22Rv1 (cell line): ENCODE measurements around the gene NCKIPSD.
A peak's percentile ranks its signal among the peaks of the same experiment; 100 is the strongest.

Experiments used
- H3K27ac ChIP-seq: fragments of 450-650 bp; 2 replicates; pipeline ENCODE4 v1.5.1; 2017
- ZFX ChIP-seq: fragments of 450-650 bp; IDR thresholded peaks from 2 replicates; pipeline ENCODE4 v1.6.1; 2017; ENCODE audit warnings: antibody characterized with exemption, borderline replicate concordance
- TF ChIP-seq, protein P1 (sequence below): fragments of 450-650 bp; IDR thresholded peaks from 2 replicates; pipeline ENCODE4 v1.5.1; 2017; ENCODE audit warnings: mild to moderate bottlenecking

NCKIPSD gene

DNA sequence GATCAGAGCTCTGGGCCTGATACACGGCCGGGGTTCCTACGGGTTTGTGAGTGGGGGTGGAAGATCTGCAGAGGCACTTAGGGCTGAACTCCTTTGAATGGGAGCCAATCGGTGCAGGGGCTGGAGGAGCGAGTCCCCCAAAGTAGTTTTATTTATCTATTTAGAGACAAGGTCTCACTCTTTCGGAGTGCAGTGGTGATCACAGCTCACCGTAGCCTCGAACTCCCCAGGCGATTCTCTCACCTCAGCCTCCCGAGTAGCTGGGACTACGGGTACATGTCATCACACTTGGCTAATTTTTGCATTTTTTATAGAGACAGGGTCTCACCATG, 21.4 kb downstream of the NCKIPSD start:
- TF ChIP-seq ZFX = no peak
- TF ChIP-seq, protein P1, sequence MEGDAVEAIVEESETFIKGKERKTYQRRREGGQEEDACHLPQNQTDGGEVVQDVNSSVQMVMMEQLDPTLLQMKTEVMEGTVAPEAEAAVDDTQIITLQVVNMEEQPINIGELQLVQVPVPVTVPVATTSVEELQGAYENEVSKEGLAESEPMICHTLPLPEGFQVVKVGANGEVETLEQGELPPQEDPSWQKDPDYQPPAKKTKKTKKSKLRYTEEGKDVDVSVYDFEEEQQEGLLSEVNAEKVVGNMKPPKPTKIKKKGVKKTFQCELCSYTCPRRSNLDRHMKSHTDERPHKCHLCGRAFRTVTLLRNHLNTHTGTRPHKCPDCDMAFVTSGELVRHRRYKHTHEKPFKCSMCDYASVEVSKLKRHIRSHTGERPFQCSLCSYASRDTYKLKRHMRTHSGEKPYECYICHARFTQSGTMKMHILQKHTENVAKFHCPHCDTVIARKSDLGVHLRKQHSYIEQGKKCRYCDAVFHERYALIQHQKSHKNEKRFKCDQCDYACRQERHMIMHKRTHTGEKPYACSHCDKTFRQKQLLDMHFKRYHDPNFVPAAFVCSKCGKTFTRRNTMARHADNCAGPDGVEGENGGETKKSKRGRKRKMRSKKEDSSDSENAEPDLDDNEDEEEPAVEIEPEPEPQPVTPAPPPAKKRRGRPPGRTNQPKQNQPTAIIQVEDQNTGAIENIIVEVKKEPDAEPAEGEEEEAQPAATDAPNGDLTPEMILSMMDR = peak; percentile 65
- peak overlapping the region; percentile 99 for H3K27ac ChIP-seq

DNA sequence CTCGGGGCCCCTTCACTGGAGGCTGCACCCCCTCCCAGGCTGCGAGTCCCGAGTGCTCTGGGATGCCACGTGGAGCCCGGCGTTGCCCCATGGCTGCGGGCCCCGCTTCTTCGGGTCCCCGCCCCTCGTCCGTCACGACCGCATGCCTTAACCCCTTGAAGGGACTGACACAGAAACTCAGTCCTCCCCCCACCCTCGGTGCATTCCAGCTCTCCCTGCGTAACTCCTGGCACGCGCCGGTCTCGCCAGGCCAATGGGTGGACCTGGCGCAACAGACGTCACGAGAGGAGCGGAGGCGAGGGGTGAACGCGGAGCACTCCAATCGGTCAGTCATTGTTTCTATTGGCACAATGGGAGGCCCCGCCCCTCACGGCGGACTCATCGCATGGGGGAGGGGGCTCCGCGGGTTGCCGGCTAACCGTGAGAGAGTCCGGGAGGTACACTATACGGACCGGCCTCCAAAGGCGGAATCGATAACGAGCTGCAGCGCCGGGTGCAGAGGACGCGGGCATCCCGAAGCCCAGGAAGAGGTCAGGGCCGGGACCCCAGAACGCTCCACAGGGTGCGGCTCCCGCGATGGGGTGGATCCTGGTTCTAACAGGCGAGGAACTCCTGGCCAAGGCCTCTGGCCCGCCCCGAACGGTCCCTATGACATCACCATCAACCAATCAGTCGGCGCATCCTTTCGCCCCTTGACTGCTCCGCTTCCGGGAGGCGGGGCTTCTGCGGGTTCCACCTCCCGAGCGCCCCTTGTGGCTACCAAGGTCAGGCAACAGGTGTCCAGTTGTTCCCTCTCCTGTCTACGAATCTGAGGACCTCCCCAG, 22.0 kb downstream of the NCKIPSD start:
- no peak for TF ChIP-seq ZFX
- TF ChIP-seq, protein P1 = peak; percentile 93
- peak overlapping the region; percentile 99 for H3K27ac ChIP-seq

DNA sequence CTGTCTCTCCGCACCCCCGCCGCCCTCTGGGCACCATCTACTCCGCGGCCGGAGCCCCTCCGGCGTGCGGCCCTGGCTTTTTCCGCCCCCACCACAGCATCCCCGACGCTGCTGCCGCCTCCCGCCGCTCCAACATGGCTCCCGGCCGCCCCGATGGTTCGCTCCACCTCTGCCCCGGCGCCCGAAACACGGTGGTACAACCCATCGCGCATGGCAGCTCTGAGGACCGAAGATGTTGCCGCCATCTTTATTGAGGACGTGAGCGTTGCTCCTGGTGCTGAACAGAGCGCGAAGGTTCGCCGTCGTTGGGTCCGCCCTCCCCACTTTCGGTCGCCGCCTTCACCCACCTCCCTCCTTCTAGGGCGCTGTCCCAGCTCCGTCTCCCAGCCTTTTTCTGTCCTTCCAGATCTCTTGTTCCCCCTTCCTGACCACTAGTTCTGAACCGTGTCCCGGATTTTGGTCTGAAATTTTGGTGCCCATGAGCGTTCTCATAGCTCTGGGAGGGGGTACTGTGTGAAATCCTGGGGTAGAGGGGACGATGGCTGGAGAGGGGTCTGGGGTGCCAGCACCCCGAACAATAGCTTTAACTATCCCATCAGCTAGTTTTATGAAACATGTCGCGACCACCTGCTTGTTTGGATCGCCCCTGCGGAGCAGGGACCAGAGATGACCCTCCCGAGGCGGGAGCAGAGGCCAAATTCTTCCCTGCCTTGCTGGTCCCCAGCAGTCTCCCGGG, 22.8 kb downstream of the NCKIPSD start, which contains the start of gene CELSR3:
Gene CELSR3, minus strand, starts transcription at position 134 of the 736 bp plus-strand sequence. CDS start 252 bp downstream, outside the sequence.
- H3K27ac ChIP-seq = peak within 1 kb of the TSS; percentile 99
- TF ChIP-seq, protein P1 = no peak
- no peak for TF ChIP-seq ZFX

DNA sequence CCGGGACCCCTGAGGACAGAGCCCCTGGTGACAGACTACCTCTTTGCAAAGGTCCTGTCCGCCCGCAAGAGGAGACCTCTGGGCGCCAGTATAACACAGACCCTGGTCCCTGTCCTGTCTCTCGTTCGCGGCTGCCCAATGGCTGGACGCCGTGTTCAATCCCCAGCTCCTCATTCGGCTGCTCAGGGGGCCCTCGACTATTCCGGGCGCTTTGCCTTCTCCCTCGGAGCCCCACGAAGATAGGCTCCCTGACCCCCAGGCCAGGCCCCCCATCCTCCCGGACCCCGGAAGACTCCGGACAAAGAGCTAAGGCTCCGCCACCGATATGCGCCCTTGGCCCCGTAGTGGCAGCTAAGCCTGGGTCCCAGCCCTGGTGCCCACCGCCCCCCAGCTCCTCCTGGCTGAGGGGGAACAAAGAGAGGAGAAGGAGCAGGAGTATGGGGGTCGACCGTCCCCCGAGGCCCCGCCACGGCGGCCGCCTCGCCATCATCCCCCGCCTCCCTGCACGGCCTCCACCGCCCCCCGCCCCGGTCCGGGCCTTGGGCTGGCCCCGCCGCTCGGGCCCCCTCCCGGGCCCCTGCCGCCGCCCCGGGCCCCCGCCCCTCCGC, 23.5 kb downstream of the NCKIPSD start:
- TF ChIP-seq ZFX = no peak
- TF ChIP-seq, protein P1 = no peak
- peak overlapping the region; percentile 99 for H3K27ac ChIP-seq

DNA sequence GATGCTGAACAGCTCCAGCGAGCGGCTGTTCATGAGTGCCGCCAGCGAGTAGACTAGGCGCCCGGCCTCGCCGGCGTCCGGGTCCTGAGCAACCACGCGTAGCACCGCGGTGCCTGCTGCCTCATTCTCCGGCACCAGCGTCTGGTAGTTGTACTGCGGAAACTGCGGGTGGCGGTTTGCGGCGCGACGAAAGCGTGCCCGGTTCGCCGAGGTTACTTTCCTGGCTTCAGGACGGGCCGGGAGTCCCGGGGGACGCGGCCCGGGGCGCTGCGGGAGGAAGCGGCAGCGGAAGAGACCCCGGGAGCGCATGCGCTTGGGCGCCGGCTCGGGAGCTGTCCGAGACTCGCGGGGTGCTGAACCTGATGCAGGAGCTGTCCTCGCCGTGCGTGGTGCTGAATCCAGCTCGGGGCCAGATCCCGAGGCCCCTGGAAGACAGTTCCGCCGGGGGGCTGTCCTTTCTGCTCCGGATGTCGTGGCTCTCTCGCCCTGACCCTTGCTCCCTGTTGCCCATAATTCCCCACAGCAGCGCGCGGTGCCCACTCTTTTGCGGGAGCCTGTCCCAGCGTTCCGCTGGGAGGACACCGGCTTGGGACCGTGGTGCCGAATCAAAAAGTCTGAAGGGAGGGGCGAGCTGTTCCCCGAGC, 24.1 kb downstream of the NCKIPSD start:
- TF ChIP-seq ZFX = no peak
- TF ChIP-seq, protein P1 = no peak
- H3K27ac ChIP-seq = peak overlapping the region; percentile 99

DNA sequence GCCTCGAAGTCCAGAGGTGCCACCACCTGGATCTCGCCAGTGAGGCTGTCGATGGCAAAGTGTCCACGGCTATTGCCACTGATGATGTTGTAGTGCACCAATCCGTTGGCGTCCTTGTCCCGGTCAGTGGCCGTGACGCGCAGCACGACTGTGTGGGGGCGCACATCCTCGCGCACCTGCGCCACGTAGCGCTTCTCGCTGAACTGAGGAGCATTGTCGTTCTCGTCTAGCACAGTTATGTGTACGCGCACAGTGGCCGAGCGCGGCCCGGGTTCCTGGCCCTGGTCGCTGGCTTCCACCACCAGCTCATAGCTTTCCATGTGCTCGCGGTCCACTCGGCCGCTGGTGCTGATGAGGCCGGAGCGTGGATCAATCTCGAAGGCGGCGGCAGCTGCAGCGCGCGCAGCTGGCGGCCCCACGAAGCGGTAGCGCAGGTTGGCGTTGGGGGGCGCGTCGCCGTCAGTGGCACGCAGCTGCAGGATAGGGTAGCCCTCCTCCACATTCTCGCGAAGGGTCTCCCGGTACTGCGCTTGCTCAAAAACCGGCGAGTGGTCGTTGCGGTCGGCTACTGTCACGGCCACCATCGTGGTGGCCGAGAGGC, 24.8 kb downstream of the NCKIPSD start:
- H3K27ac ChIP-seq = no peak overlapping the region
- TF ChIP-seq, protein P1 = no peak
- no peak for TF ChIP-seq ZFX
